GM10266 (cell line): Measurements from ENCODE around the gene DSCAML1.

ENCODE experiments used
- DNase-seq: peaks from one replicate; pipeline ENCODE4 v3.0.0; 2012; ENCODE audit errors: extremely low spot score
- TF ChIP-seq, protein P1 (sequence below): IDR thresholded peaks from 2 replicates; pipeline ENCODE4 v1.5.1; 2012; ENCODE audit warnings: mild to moderate bottlenecking, low read depth; ENCODE audit not compliant: control insufficient read depth, insufficient read depth; ENCODE audit errors: missing control alignments

DSCAML1 gene

GRCh38 chr11:117607449-117607848, 189.6 kb downstream of the DSCAML1 start:
- TF ChIP-seq, protein P1, sequence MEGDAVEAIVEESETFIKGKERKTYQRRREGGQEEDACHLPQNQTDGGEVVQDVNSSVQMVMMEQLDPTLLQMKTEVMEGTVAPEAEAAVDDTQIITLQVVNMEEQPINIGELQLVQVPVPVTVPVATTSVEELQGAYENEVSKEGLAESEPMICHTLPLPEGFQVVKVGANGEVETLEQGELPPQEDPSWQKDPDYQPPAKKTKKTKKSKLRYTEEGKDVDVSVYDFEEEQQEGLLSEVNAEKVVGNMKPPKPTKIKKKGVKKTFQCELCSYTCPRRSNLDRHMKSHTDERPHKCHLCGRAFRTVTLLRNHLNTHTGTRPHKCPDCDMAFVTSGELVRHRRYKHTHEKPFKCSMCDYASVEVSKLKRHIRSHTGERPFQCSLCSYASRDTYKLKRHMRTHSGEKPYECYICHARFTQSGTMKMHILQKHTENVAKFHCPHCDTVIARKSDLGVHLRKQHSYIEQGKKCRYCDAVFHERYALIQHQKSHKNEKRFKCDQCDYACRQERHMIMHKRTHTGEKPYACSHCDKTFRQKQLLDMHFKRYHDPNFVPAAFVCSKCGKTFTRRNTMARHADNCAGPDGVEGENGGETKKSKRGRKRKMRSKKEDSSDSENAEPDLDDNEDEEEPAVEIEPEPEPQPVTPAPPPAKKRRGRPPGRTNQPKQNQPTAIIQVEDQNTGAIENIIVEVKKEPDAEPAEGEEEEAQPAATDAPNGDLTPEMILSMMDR: no peak

GRCh38 chr11:117606790-117607189, 190.2 kb downstream of the DSCAML1 start:
- TF ChIP-seq, protein P1: no peak
- DNase-seq: peak; percentile 43

More at GRCh38 chr11:117607449-117607848, 189.6 kb downstream of the DSCAML1 start:
- no peak for DNase-seq

DNA sequence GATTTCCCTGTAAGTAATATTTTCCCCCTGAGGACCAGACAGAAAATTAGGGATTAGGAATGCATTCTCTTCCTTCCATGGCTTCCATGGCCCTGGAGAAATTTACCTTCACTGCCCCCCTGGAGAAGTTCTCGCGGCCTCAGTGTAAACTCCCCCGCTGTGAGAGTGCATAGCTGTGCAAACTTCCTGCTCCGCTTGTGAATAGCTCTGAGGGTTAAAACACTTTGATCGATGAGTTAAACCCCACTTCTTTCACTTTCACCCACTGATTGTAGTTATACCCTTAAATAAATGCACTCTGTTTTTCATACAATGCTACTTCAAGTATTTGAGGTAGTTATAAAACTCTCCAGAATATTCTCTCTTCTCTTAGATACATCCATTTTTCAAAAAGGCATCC, 190.8 kb downstream of the DSCAML1 start:
- DNase-seq: peak; percentile 71
- TF ChIP-seq, protein P1: no peak

GRCh38 chr11:117605331-117605730, 191.7 kb downstream of the DSCAML1 start:
- DNase-seq: no peak
- TF ChIP-seq, protein P1: no peak

- no peak for DNase-seq
- TF ChIP-seq, protein P1: no peak
These were observed 192.6 kb downstream of the DSCAML1 start for GRCh38 chr11:117604336-117604995.

GRCh38 chr11:117603932-117604331, 193.1 kb downstream of the DSCAML1 start:
- TF ChIP-seq, protein P1: no peak
- no peak for DNase-seq

GRCh38 chr11:117601006-117601708, 195.9 kb downstream of the DSCAML1 start:
- no peak for DNase-seq
- TF ChIP-seq, protein P1: no peak
